Peyer's patch (tissue), 4 donors: ENCODE data around the gene BICD2.

ENCODE experiments used
- CTCF ChIP-seq, 6 experiments: fragments of 450-650 bp in 4 of 6; fragments of 200-600 bp in 2 of 6; sonication (generic) in 1 of 6; IDR thresholded peaks; one replicate each; pipeline ENCODE4 v1.5.1; 2017 to 2019; ENCODE audit warnings: antibody characterized with exemption in 6 of 6, mild to moderate bottlenecking in 3 of 6, moderate library complexity in 1 of 6
- POLR2A ChIP-seq, 2 donors: fragments of 450-650 bp; IDR thresholded peaks; one replicate each; pipeline ENCODE4 v1.5.1; 2017; ENCODE audit warnings: antibody characterized with exemption in 2 of 2, mild to moderate bottlenecking in 2 of 2, moderate library complexity in 2 of 2

GRCh38 chr9:92661743-92662142 lies 102.9 kb downstream of the BICD2 start:
- TF ChIP-seq CTCF (IDR thresholded peaks at IDR 0.05) (no peak), POLR2A (IDR thresholded peaks at IDR 0.05) (no peak)
